ENCODE data around the gene SLA2.

Gene SLA2

DNA sequence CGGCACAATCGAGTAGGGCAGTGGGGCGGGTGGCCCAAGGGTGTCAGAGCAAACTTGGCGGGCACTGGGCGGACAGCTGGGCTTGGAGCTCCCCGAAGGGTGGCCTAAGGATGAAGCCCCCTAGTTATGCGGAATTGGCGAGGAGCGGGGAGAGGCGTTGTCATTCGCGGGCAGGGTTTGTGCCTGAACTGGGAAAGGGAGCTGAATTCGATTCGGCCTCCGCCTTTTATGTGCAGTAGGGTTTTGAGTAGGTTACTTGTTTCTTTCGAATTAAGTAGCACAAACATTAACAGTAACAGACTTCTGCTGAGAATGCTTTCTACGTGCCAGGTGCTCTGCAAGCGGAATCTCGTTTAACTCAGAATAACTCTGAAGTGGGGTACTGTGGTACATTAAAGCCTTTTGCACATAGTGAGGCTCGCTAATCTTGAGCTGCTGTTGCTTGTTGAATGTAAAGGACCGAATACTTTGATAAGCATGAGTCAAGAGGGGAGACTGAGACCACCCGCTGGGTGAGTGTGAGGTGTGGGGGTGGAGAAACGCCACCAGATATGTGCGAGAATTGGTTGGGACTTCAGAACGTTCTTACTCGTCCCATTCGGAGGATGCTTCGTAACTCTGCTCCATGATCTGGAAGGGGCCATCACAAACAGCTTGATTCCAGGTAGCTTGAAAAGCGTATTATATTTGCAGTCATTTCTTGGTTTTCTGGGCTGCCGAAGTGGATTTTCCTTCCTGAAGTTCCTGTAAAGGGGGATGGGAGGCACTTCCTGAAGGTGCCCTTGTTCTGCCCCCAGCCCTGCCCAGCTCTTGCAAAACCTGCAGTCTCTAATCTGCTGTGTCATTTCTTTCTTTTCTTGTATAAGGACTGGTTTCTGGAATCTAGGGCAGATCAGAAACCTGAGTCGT is 39.6 kb downstream of the SLA2 start:
- no peak for DNase-seq

DNA sequence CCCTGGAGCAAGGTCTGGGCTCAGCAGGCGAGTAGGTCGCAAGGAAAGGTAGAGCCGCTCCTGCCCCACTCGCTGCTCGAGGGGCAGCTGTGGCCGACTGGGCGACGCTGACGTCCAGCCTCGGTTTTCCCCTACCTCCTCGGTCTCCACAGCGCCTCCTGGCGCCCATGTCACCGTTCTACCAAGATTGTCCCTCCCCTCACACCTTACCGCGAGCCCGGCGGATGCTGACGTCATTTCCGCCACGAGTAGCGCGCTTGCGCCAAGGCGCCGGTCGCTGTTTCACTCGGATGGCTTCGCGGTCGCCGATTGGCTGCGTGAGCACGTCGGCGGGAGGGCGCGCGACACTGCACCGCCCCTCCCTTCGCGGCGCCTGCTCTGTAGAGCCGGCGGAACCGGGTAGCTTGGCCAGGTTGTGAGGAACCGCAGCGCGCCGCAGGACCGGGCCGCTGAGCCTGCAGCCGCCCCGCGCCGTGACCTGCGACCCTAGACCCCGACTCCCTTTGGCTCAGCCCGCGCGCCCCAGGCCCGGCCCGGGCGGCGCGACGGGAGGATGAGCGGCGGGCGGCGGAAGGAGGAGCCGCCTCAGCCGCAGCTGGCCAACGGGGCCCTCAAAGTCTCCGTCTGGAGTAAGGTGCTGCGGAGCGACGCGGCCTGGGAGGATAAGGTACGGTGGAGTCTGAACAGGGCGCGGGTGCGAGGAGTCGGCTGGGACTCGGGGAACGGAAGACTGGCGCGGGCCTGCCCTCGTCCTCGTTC is 40.4 kb downstream of the SLA2 start, which contains the start of gene RAB5IF:
RAB5IF (plus strand) TSS at position 381 of the 759 bp plus-strand sequence; CDS start at position 554, 173 bp downstream.
- DNase-seq, result peak; percentile 99

DNA sequence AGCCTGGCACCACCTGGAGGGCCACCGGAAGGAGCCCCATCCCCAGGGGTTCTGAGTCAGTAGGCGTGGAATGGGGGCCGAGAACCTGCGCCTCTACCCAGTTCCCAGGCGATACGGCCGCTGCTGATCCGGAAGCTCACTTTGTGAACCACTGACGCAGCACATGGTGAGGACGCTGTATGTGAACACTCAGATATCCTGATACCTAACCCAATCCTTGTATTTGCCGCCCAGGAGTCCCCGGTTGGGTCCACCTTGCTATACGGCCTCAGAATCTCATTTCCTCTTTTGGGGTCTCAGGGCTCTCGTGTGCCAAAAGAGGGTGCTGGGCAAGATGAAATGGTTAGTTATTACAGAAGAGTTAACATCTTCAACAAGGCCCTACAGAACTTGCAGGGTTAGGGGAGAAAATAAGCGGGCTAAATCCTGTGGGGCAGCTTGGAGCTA is 41.0 kb downstream of the SLA2 start:
- peak; percentile 62 for DNase-seq

DNA sequence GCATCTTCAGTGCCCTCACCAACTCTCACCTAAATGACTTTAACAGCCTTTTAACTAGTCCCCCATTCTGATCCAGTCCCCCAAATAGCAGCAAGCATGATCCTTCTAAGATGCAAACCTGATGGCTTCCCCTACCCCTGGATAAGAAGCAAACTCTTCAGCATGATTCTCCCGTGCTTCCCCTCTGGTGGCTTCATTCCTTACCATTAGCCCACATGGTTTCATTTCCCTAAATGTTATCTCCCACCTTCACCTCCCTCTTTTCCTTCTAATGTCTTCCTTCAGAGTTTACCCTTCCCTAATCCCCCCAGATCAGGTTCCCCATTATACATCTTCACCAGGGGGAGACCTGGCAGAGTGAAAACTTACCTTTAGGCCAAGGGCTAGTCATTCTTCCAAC is 44.5 kb downstream of the SLA2 start:
- DNase-seq, result no peak

DNA sequence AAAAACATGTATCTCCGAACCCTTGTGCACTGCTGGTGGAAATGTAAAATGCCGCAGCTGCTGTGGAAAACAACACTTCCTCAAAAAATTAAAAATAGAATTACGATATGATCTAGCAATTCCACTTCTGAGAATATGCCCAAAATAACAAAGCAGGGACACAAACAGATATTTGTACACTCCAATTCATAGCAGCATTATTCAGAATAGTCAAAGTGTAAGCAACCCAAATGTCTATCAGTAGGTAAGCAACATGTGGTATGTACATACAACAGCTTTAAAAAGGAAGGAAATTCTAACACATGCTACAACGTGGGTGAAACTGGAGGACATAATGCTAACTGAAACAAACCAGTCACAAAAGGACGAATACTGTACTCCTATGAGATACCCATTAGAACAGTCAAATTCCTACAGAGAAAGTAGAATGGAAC is 46.1 kb downstream of the SLA2 start:
- DNase-seq, result no peak

DNA sequence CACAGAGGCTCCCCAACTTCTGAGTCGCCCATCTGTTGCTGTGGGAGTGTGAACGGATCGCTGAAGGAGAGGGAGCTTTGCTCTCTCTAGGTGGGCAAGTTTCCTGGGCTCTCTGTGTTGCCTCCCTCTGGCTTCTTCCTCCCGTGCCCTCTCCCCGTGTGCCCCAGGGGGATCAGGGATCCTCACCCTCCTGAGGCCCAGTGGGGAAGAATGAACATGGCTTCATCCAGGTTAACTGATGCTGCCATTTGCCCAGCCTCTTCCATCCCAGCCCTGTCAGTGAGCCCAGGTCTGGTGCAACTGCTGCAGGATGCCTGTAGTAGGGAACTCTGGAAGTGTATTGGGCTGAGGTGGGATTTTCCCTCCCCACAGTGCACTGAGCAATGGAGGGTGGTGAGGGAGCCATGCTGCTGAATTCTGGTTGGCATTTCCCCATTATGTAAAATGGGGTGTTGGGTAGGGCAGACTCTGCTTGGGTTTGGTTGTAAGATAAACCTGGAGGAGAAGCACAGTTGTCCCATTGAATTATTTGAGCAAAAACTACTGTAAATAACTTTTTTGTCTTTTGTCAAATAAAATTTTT is 52.6 kb downstream of the SLA2 start:
- DNase-seq, result no peak

DNA sequence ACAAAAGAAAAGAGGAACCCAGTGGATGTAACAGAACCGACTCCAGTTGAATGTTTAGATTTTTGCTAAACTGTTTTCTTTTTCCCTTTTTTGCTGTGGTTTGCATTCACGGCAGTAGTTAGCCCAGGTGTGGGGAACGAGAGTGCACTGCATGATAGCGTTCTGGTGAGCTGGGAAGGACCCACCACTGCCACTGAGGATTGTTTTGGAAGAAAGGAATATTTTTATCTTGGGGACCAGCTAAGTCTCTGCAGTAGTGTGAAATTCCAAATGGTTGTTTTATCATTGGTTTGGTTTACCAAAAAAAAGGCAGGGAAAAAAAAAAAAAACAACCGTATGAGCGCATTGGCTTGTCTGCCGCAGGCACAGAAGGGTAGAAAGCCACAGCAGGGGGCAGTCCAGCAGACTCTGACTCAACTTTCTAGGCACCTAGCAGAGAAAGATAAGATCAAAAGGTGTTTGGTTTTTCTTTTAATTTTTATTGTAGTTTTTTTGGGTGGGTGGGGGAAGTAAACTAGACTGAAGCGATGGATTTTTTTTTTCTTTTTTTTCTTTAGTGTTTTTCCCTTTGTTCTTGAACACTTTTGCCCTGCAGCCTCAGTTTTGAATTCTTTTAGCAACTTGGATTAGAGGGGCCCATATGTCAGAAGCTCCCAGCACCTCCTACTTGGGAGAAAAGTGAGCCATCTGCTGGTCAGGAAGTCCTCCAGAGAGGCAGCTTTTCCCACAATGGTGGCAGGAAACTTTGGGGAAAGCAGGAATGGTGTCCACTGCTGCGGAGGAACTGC is 53.9 kb downstream of the SLA2 start:
- peak; percentile 73 for DNase-seq

DNA sequence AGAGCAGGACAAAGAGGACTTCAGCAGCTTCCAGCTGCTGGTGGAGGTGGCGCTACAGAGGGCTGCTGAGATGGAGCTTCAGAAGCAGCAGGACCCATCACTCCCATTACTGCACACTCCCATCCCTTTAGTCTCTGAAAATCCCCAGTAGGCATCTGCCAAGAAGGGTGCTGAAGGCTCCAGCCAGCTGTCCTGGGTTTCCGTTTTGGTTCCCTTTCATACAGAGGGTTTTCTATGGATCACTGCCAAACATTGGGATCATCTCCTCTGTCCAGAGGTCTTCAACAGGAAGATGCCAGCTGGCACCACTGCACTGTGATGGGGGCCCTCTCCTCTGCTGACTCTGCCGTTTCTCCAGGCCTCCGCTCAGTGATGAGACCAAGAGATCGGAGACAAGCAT is 54.7 kb downstream of the SLA2 start:
- DNase-seq, result no peak

DNA sequence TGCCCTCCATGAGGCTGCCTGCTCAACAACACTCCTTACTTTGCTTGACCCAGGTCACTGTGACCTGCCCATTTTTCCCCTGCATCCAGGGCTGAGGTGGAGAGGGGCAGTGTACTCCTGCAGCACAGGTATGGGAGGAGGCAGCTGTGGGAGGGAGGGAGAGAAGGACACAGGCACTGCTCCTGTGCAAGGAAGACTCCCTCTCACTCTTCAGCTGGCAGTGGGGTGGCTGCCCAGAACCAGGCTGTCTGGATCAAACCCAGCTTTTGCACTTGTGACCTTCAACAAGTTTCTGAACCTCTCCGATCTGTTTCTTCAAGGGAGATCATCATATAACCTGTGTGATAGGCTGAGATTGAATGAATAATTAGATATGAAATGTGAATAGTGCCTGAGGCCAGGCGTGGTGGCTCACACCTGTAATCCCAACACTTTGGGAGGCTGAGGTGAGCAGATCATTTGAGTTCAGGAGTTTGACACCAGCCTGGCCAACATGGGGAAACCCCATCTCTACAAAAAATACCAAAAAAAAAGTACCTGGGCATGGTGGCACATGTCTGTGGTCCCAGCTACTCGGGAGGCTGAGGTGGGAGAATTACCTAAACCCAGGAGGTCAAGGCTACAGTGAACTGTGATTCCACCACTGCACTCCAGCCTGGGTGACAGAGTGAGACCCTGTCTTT is 58.5 kb downstream of the SLA2 start:
- no peak for DNase-seq

DNA sequence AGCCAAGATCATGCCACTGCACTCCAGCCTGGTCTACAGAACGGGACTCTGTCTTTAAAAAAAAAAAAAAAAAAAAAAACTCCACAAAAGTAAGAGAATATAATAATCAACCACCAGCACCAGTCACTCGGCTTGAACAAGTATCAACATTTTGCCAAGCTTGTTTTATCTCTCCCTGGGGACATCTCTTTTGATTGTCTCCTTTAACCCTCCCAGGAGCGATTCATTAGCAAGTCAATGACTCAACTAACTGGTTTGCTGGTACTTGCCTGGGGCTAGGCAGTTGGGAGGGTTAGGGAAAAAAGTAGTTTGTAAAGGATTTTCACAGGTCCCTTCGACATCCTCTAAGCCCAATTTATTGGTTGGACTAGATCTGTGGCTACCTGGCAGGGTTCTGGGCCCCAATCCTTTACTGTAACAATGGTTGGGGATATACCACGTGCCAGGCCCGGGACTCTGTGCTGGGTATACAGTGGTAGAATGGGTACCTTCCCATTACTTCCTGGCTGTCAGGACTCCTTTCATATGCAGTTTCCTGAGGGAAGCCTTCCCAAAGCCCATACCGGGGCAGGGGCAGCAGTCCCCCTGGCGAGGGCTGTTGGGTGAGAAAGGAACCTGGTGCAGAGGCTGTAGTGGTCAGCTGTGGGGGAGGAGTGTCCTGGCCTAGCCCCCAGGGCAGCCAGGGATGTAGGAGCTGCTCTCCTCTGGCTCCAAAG is 60.4 kb downstream of the SLA2 start:
- no peak for DNase-seq

DNA sequence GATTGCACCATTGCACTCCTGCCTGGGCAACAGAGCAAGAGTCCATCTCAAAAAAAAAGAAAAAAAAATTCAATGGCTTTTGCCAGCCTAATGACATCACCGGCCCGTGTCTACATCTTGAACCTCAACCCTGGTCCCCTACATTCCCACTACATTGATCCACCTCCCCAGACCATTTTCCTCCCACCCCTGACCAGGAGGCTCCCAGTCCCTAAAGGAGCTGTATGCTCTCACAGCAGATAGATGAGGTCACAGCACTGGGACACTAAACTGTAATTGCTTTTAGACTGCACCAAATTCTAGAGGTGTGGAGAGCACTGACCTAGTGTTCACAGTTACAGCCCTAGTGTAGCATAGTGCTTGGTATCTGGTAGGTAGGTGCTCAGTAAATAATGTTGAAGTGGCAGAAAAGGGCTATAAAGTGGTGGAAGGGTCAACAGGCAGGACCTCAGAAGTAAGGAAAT is 61.9 kb downstream of the SLA2 start:
- no peak for DNase-seq

DNA sequence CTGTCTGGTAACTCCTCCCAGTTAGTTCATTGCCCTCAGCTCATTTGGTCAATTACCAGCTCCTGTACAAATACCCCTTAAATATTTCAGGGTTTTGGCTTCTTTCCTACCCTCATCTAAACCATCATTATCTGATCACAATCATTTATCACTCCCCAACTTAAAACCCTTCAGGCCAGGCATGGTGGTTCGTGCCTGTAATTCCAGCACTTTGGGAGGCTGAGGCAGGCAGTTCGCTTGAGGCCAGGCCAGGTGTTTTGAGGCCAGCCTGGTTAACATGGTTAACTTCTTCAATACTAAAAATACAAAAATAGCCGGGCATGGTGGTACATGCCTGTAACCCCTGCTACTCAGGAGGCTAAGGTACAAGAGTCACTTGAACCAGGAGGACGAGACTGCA is 63.2 kb downstream of the SLA2 start:
- DNase-seq, result no peak

DNA sequence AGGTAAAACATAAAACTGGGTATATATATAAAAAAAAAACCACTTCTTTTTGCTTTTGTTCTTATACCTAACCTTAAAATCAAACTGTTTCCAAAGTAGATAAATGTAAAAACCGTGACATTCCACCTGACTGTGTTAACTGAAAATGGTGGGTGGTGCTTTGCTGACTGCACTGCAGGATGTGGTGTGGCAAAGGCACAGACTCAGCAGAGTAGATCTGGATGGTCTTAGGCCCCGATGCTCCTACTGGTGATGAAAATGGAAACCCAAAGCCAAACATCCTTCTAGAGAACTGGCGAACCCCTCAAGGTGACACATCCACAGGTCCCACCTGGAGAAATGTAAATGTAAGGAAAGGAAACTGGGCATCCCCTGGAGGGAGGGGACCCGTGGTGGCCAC is 63.7 kb downstream of the SLA2 start:
- DNase-seq, result peak; percentile 33

DNA sequence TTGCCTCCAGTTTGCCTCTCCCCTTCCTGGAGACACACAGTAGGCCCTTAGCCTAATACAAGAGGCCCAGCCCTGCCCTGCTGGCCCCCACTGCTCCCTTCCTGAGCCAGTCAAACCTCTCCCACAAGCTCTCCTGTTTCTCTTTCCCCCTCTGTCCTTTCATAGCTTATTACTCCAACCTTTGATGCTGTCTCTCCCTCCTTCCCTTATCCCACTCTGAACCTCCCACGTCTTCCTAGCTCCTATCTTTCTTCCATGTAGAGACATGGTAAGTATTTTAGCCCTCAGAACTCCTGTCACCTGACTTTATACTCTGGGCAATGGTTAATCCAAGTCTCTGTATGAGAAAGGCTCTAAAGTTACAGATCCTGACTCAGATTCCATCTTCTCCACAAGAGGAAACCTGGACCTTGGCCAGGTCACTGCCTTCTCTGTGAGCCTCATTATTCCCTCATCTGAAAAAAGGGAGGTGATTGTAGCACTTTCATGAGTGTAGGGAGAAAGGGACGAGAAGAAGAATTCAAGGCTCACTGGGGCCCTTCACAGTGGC is 65.9 kb downstream of the SLA2 start:
- DNase-seq, result no peak

DNA sequence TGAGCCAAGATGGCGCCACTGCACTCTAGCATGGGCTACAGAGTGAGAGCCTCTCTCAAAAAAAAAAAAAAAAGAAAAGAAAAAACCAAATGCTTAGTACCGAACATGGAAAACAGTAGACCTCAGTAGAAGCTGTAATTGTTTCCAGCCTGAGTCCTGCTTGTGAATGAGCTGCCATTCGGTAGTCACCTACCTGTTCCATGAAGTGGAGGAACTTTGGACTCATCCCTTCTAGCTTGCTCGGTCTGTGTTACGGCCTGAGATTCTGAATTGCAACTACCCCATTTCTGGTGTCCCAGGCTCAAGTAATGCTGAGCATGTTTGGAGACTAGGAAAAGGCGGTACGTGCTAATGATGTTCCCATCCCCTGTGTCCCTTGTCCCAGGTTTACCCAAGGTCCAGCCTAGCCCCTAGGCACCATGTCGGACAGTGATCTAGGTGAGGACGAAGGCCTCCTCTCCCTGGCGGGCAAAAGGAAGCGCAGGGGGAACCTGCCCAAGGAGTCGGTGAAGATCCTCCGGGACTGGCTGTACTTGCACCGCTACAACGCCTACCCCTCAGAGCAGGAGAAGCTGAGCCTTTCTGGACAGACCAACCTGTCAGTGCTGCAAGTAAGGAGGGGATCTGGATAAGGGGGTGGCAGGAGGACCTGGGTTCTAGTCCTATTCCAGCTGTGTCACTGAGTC is 67.5 kb downstream of the SLA2 start:
- DNase-seq, result no peak

DNA sequence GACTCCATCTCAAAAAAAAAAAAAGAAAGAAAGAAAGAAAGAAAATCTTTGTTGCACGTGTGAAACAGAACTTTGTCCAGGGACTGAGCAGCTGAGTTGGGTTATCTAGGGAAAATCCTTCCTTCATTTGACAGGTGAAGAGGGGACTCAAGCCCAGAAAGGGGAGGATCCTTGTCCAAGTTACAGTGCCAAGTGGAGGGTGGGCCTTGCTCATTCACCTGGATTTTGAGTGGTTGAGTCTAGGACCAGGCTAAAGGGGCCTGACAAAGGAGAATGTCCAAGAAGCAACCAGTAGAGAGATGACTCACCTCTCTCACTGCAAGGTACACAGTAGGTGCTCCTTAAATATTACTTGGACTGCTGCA is 69.9 kb downstream of the SLA2 start:
- no peak for DNase-seq

DNA sequence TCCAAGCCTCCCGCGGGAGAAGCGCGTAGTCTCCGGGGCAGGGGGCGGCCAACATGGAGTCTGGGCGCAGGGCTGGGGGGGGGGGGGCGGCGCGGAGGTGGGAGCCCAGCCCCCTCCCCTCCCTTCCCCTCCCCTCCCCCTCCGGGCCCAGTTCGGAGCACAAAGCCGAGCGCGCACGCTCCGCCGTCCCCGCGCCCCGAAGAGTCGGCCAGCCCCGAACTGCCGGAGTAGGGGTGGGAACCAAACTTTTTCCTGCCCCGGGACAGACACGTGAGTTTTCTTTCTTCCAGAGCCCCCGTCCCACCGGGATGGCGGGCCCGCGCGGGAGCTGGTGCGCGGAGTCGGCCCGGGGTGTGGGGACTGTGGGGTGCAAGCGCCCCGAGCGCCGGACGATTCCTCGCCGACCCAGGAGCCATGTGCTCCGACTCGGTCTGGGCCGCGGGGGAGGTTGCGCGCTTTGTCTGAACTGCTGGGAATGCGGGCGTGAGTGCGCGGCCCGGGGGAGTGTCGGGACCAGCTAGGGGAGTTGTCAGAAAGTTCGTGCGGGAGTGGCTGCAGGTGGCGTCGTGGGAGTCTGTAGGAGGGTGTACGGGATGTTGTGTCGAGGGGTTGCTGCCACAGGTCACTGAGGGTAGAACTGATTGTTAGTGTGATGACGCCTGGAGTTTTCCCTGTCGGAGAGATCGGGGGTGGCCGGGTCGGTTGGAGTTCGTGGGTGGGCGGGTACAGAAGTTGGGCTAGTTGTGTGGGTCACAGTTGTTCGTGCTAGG is 71.4 kb downstream of the SLA2 start:
- peak; percentile 65 for DNase-seq

DNA sequence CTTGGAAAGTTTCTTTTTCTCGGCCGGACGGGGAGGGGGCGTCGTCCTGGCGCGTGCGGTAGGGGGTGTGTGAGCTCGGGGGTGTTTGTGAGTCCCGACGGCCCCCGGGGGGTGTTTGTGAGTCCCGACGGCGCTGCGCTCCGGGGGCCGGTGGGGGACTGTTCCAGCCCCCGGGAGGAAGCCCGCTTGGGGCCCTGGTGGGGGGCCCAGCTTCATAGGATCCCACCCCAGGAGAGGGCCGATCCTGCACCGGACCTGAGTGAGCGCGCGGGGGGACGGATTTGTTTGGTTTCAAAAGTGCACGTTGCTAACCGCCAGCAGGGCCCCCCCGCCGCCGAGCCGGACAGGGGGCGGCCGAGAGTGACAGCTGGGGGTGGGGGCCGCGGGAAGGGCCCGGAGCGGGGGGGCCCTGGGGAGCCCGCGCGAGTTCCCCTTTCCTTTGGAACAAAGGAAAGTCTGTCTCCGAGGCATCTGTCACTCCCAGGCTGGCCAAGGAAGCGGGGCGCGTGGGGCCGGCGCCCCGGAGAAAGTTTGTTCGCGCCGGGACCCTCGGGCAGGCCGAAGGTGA is 72.1 kb downstream of the SLA2 start:
- DNase-seq, result peak; percentile 32

Measured in CD4-positive, alpha-beta T cell treated with Interleukin-6 for 4 hours (primary cell).